K562 (cell line): ENCODE results near the gene DAPL1. TPM values are rescaled to one million over a fixed set of nuclear protein-coding genes. Genes with fewer than 3 reads are reported as not detected.
"Not testable (repeated sequence)": the region's sequence is repeated elsewhere in the genome, so short reads cannot be mapped to it uniquely, and the experiment has no call there.

Experiments used
- ATAC-seq: fragments of 200-7000 bp; cut with Tn5 transposase; 3 replicates; pipeline ENCODE4 v1.9.1; 2020; ENCODE audit warnings: moderate library complexity
- BruUV-seq: library from RNA; stranded (reverse); fragments of 400-500 nt; replicated peaks from 2 replicates; lab custom pipeline; 2021; lab: Mats Ljungman, UMichigan
- CTCF ChIA-PET: fragments of 300-600 bp; formaldehyde crosslinking; extraction: SDS; loops from one replicate; lab custom pipeline; 2021; ENCODE audit warnings: low intra/inter-chr PET ratio; lab: Yijun Ruan, JAX
- POLR2A ChIA-PET: fragments of 300-600, 350-650 bp; sonication (Branson Sonifier 250); formaldehyde crosslinking; extraction: SDS; loops from one replicate; lab custom pipeline; 2021; ENCODE audit warnings: antibody characterized with exemption, inconsistent platforms; lab: Yijun Ruan, JAX
- DNase-seq, 4 experiments: peaks; one replicate each; pipeline versions ENCODE4 v3.0.0 to v3.0.0-alpha.2; 2011 to 2018; ENCODE audit warnings: low spot score in 3 of 4, mixed read lengths in 3 of 4; ENCODE audit errors: extremely low read depth in 1 of 4
- FAIRE-seq: peaks from 2 replicates; lab custom pipeline; 2011; peaks lifted over from hg19 to GRCh38; lab: Jason Lieb, UNC
- H2AFZ ChIP-seq: 2 replicates; pipeline ENCODE4 v1.6.0; 2011; ENCODE audit warnings: low read depth, low read length, control low read depth, inconsistent platforms
- H3K27ac ChIP-seq: fragments of 200-600 bp; 3 replicates; pipeline ENCODE4 v1.8.0; 2011; ENCODE audit warnings: low read depth, mild to moderate bottlenecking, control low read depth, inconsistent platforms, low read length, moderate library complexity, mixed read lengths; ENCODE audit errors: extremely low read depth
- H3K27me3 ChIP-seq, 2 experiments: fragments of 300-600 bp in 1 of 2; 2 replicates in 1 of 2; 3 replicates in 1 of 2; pipeline versions ENCODE4 v1.6.0 to v1.8.0; 2011; ENCODE audit warnings: inconsistent platforms in 2 of 2, low read length in 2 of 2, mild to moderate bottlenecking in 1 of 2, mixed read lengths in 1 of 2, moderate library complexity in 1 of 2; ENCODE audit not compliant: control insufficient read depth in 2 of 2, insufficient read depth in 2 of 2
- H3K36me3 ChIP-seq: fragments of 300-600 bp; 3 replicates; pipeline ENCODE4 v1.8.0; 2011; ENCODE audit warnings: mild to moderate bottlenecking, low read length, inconsistent platforms; ENCODE audit not compliant: control insufficient read depth, insufficient read depth
- H3K4me1 ChIP-seq, 2 experiments: fragments of 200-600 bp in 1 of 2; replicated peaks in 1 of 2; 2 replicates in 1 of 2; 3 replicates in 1 of 2; pipeline versions ENCODE4 v1.5.1 to v1.8.0; 2011; ENCODE audit warnings: inconsistent platforms in 2 of 2, low read length in 2 of 2, mild to moderate bottlenecking in 1 of 2, mixed read lengths in 1 of 2, moderate library complexity in 1 of 2; ENCODE audit not compliant: control insufficient read depth in 2 of 2, insufficient read depth in 2 of 2
- H3K4me2 ChIP-seq: 2 replicates; pipeline ENCODE4 v1.6.1; 2011; ENCODE audit warnings: low read length, control low read depth, inconsistent platforms, mixed read lengths; ENCODE audit not compliant: insufficient read depth
- H3K4me3 ChIP-seq: fragments of 200-600 bp; sonication (generic), shearing (Covaris generic); 2 replicates; pipeline ENCODE4 v1.5.1; 2016; ENCODE audit warnings: control low read depth, inconsistent platforms
- H3K79me2 ChIP-seq: fragments of 200-600 bp; 3 replicates; pipeline ENCODE4 v1.8.0; 2011; ENCODE audit warnings: low read length, inconsistent platforms; ENCODE audit not compliant: control insufficient read depth, insufficient read depth
- H3K9ac ChIP-seq, 2 experiments: 2 replicates each; pipeline versions ENCODE4 v1.6.0 to v1.6.1; 2011; ENCODE audit warnings: low read depth in 2 of 2, low read length in 2 of 2, control low read depth in 1 of 2, inconsistent platforms in 1 of 2, mild to moderate bottlenecking in 1 of 2, mixed read lengths in 1 of 2; ENCODE audit not compliant: insufficient read depth in 1 of 2
- H3K9me1 ChIP-seq: one replicate; pipeline ENCODE4 v1.6.0; 2011; ENCODE audit warnings: inconsistent platforms, mild to moderate bottlenecking, low read length, moderate library complexity; ENCODE audit not compliant: control insufficient read depth, insufficient read depth
- H3K9me3 ChIP-seq: replicated peaks from 2 replicates; pipeline ENCODE4 v1.5.1; 2011; ENCODE audit warnings: low read depth, low read length, inconsistent platforms; ENCODE audit not compliant: control insufficient read depth, insufficient read depth
- H4K20me1 ChIP-seq: replicated peaks from 2 replicates; pipeline ENCODE4 v1.6.1; 2011; ENCODE audit warnings: low read length, inconsistent platforms, mixed read lengths; ENCODE audit not compliant: control insufficient read depth, insufficient read depth
- ATF1 ChIP-seq, 2 experiments: fragments of 450-650 bp in 1 of 2; IDR thresholded peaks; 2 replicates each; pipeline ENCODE4 v1.6.1; 2016; ENCODE audit warnings: missing compliant biosample characterization in 1 of 2, missing genetic modification characterization in 1 of 2
- WGBS: fragments of 100-300 bp; shearing (Covaris generic); methylation state at CpG from one replicate; pipeline ENCODE4 v1.1.6; 2016; ENCODE audit warnings: low coverage, mixed read lengths; ENCODE audit not compliant: insufficient coverage; ENCODE audit errors: missing lambda C conversion rate; 5-methylcytosine and 5-hydroxymethylcytosine counted together
- in situ Hi-C: fragments of 300-500 bp; cut with MboI; formaldehyde crosslinking; loops from 4 replicates; pipeline ENCODE4 v1.15.0; 2018; ENCODE audit warnings: inconsistent platforms, mixed read lengths
- intact Hi-C: fragments of 100-400 bp; cut with micrococcal nuclease; formaldehyde crosslinking; loops from 2 replicates; pipeline ENCODE4 v1.14.2; 2022
- polyA plus RNA-seq, 8 experiments: library from polyadenylated mRNA; depleted of rRNA in 4 of 8; stranded (reverse) in 5 of 8; unstranded in 3 of 8; fragments of >200 nt; fragmentation: Nextera tagmentation in 2 of 8; fragmentation: Illumina TruSeq in 1 of 8; extraction: Ambion mirVana in 2 of 8; extraction: Trizol in 1 of 8; gene quantifications; 2 replicates each; pipeline versions ENCODE4 v1.2.1 to v1.2.3, GENCODE V29; 2011 to 2014; ENCODE audit warnings: inconsistent platforms in 1 of 8, missing spikeins in 1 of 8
- total RNA-seq, 7 experiments: library from RNA; depleted of rRNA in 6 of 7; stranded (reverse); fragments of >200 nt in 6 of 7; fragmentation: Illumina TruSeq in 2 of 7; extraction: Trizol in 2 of 7; gene quantifications; 2 replicates each; pipeline versions ENCODE4 v1.2.1 to v1.2.3, GENCODE V29; 2011 to 2021; ENCODE audit warnings: low replicate concordance in 1 of 7
- TF ChIP-seq, protein P1 (sequence below), 2 experiments: fragments of 450-650 bp in 1 of 2; sonication (generic) in 1 of 2; formaldehyde crosslinking in 1 of 2; IDR thresholded peaks in 1 of 2; conservative IDR thresholded peaks in 1 of 2; 2 replicates each; pipeline versions ENCODE4 v1.6.1 to v1.8.1; 2016 to 2023; ENCODE audit warnings: mild to moderate bottlenecking in 2 of 2, moderate library complexity in 2 of 2, inconsistent platforms in 1 of 2, missing genetic modification reagents in 1 of 2

The DAPL1 gene
- total and polyA plus RNA-seq, 9 of the 15 experiments (the other 6 are each of a cell fraction or from before 2014, with no cell fraction given): not detected

DNA sequence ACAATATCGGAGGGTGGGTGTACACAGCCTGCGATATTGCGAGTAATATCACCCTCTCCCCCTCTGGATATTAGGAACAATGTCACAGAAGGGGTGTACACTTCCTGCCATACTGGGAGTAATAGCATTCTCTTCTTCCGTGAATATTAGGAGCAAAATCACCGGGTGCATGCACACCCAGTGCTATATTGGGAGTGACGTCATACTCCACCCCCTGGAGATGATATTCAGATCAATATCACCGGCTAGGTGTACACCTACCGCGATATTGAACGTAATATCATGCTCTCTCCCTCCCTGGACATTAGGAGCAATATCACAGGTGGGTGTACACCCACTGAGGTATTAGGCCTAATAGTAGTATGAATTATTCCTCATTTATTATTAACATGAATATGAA, 70.4 kb downstream of the DAPL1 start:
- H3K4me3 ChIP-seq; H2AFZ ChIP-seq; H3K9ac ChIP-seq; intact Hi-C loops; DNase-seq; BruUV-seq; H3K36me3 ChIP-seq; POLR2A ChIA-PET; H3K4me1 ChIP-seq; H3K79me2 ChIP-seq; FAIRE-seq; H3K9me3 ChIP-seq; H3K27ac ChIP-seq; H3K9me1 ChIP-seq; H3K4me2 ChIP-seq; ATAC-seq; in situ Hi-C loops; CTCF ChIA-PET; H4K20me1 ChIP-seq; TF ChIP-seq ATF1 (CRISPR knock-in tag; IDR thresholded peaks at IDR 0.05): not testable (repeated sequence)
- 20% methylated on average over 10 of the region's 10 CpGs for WGBS
- peaks cover 3 to 24% of the 10 kb centered on the region in 2 experiments; a peak in 3 of 5 replicates for H3K27me3 ChIP-seq
- peak; percentile 48 for TF ChIP-seq ATF1 (tag; IDR thresholded peaks at IDR 0.05)
- TF ChIP-seq, protein P1, sequence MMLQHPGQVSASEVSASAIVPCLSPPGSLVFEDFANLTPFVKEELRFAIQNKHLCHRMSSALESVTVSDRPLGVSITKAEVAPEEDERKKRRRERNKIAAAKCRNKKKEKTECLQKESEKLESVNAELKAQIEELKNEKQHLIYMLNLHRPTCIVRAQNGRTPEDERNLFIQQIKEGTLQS (IDR thresholded peaks at IDR 0.05): peak; percentile 60
- TF ChIP-seq, protein P1 (CRISPR knock-in tag; conservative IDR thresholded peaks at IDR 0.05): not testable (repeated sequence)

Other genes with a start within 250 kb of the DAPL1 start
- gene TANC1, start 173.3 kb downstream of the DAPL1 start, total RNA-seq (2014; rRNA removed): under 0.01 and 0.04 TPM in 2 replicates
- 0.06 and 0.07 TPM in 2 replicates for gene TANC1, start 173.3 kb downstream of the DAPL1 start, total RNA-seq (2014; rRNA removed; fragmentation: Illumina TruSeq; extraction: Trizol)
- gene TANC1, start 173.3 kb downstream of the DAPL1 start, total RNA-seq (2015; rRNA removed; fragmentation: Illumina TruSeq; extraction: Trizol): 0.07 and 0.15 TPM in 2 replicates
- gene TANC1, start 173.3 kb downstream of the DAPL1 start, total RNA-seq (2021): 0.13 and 0.20 TPM in 2 replicates
- 0.14 and 0.18 TPM in 2 replicates for gene TANC1, start 173.3 kb downstream of the DAPL1 start, polyA plus RNA-seq (2011; rRNA removed)
- 0.03 and 0.07 TPM in 2 replicates for gene TANC1, start 173.3 kb downstream of the DAPL1 start, polyA plus RNA-seq (2014; fragmentation: Illumina TruSeq; extraction: Trizol)
- under 1 TPM in 1 of 2 experiments, not detected in 1; 0.03 TPM for gene TANC1, start 173.3 kb downstream of the DAPL1 start, polyA plus RNA-seq (2014; fragmentation: Nextera tagmentation; extraction: Ambion mirVana)
- 0.03 and 0.05 TPM in 2 replicates for gene TANC1, start 173.3 kb downstream of the DAPL1 start, polyA plus RNA-seq (2014; rRNA removed)